ENCODE results near the gene RAPGEF2.

The RAPGEF2 gene

DNA sequence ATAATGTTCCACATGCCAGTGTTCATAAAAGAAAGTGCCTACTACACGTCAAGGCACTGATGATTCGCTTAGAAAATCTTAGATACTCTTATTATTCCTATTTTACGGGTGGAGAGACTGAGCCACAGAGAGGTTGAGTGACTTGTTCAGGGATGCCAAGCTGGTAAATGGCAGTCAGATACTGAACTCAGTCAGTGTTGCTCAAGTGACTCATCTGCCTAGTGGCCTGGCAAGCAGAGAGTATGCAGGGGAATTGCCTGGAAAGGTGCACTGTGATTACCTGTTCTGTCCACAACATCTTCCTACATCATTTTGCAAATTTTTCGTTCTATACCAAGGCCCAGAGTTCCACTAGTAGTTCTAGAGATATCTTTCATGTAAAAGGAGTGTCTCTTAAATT, 68.4 kb downstream of the RAPGEF2 start:
- Histone ChIP-seq H3K36me3 (ENCODE audit: control insufficient read depth in 2 of 2, insufficient read depth in 1 of 2, low read length in 2 of 2) (no peaks in the 10 kb centered on the region), H3K4me1 (ENCODE audit: control insufficient read depth, insufficient read depth, low read length) (peaks cover 5% of the 10 kb centered on the region; the same call in 1 of the 2 replicates), H3K9me3 (ENCODE audit: control insufficient read depth, insufficient read depth, low read depth, low read length) (no peaks in the 10 kb centered on the region), H3K27ac (ENCODE audit: extremely low read depth, low read depth, low read length) (no peak overlapping the region), H3K4me3 (ENCODE audit: low read depth, low read length) (no peak overlapping the region)
- POLR2A ChIA-PET = no interaction called here
- CTCF ChIA-PET = interaction anchor here (1.0 kb wide), 1 partner anchor 46 kb away, joined by 3 read pairs; no protein-coding TSS in a partner anchor
- TF ChIP-seq RBAK (tag by site-specific recombination; IDR thresholded peaks at IDR 0.05) (no peak), ZNF391 (tag by site-specific recombination; IDR thresholded peaks at IDR 0.05; ENCODE audit: borderline replicate concordance, low read depth) (no peak), ZNF132 (tag by site-specific recombination; IDR thresholded peaks at IDR 0.05; ENCODE audit: borderline replicate concordance) (no peak), ZSCAN16 (tag by site-specific recombination; IDR thresholded peaks at IDR 0.05) (no peak), ZBTB48 (tag by site-specific recombination; IDR thresholded peaks at IDR 0.05) (no peak), ZNF701 (tag by site-specific recombination; IDR thresholded peaks at IDR 0.05) (no peak), ZNF473 (tag by site-specific recombination; IDR thresholded peaks at IDR 0.05) (no peak), ZNF747 (tag by site-specific recombination; IDR thresholded peaks at IDR 0.05) (no peak), ZNF561 (tag by site-specific recombination; IDR thresholded peaks at IDR 0.05; ENCODE audit: borderline replicate concordance) (no peak), ZNF302 (tag by site-specific recombination; IDR thresholded peaks at IDR 0.05; ENCODE audit: low read depth) (no peak), OVOL3 (tag by site-specific recombination; IDR thresholded peaks at IDR 0.05) (no peak), SCRT1 (tag by site-specific recombination; IDR thresholded peaks at IDR 0.05; ENCODE audit: borderline replicate concordance) (no peak), ZNF138 (tag by site-specific recombination; IDR thresholded peaks at IDR 0.05; ENCODE audit: borderline replicate concordance) (no peak), ZNF133 (tag by site-specific recombination; IDR thresholded peaks at IDR 0.05) (no peak)
- TF ChIP-seq, protein P1, sequence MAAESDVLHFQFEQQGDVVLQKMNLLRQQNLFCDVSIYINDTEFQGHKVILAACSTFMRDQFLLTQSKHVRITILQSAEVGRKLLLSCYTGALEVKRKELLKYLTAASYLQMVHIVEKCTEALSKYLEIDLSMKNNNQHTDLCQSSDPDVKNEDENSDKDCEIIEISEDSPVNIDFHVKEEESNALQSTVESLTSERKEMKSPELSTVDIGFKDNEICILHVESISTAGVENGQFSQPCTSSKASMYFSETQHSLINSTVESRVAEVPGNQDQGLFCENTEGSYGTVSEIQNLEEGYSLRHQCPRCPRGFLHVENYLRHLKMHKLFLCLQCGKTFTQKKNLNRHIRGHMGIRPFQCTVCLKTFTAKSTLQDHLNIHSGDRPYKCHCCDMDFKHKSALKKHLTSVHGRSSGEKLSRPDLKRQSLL (tag by site-specific recombination; IDR thresholded peaks at IDR 0.05) = no peak
- TF ChIP-seq, protein P2, sequence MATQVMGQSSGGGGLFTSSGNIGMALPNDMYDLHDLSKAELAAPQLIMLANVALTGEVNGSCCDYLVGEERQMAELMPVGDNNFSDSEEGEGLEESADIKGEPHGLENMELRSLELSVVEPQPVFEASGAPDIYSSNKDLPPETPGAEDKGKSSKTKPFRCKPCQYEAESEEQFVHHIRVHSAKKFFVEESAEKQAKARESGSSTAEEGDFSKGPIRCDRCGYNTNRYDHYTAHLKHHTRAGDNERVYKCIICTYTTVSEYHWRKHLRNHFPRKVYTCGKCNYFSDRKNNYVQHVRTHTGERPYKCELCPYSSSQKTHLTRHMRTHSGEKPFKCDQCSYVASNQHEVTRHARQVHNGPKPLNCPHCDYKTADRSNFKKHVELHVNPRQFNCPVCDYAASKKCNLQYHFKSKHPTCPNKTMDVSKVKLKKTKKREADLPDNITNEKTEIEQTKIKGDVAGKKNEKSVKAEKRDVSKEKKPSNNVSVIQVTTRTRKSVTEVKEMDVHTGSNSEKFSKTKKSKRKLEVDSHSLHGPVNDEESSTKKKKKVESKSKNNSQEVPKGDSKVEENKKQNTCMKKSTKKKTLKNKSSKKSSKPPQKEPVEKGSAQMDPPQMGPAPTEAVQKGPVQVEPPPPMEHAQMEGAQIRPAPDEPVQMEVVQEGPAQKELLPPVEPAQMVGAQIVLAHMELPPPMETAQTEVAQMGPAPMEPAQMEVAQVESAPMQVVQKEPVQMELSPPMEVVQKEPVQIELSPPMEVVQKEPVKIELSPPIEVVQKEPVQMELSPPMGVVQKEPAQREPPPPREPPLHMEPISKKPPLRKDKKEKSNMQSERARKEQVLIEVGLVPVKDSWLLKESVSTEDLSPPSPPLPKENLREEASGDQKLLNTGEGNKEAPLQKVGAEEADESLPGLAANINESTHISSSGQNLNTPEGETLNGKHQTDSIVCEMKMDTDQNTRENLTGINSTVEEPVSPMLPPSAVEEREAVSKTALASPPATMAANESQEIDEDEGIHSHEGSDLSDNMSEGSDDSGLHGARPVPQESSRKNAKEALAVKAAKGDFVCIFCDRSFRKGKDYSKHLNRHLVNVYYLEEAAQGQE (tag by site-specific recombination; IDR thresholded peaks at IDR 0.05) = no peak

DNA sequence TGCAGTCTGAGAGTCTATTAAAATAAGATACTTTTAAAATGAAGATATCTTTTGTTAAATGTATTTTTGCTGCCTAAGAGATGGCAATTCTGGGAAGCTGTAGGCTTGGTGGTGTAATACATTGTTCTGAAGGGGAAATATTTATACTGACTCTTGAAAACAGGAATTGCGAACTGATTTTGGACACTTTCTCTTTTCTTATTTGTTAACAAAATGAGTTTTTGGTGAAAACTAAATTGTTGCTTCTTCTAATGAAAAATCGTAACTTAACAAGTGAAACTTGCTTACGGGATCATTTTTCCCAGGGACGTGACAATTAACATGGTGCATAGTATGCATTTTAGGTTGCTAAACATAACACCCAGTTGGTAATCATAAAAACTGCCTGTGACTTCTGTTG, 71.0 kb downstream of the RAPGEF2 start:
- Histone ChIP-seq H3K27ac (ENCODE audit: extremely low read depth, low read depth, low read length) (no peak overlapping the region), H3K9me3 (ENCODE audit: control insufficient read depth, insufficient read depth, low read depth, low read length) (no peaks in the 10 kb centered on the region), H3K4me3 (ENCODE audit: low read depth, low read length) (no peak overlapping the region), H3K36me3 (ENCODE audit: control insufficient read depth in 2 of 2, insufficient read depth in 1 of 2, low read length in 2 of 2) (no peaks in the 10 kb centered on the region), H3K4me1 (ENCODE audit: control insufficient read depth, insufficient read depth, low read length) (peaks cover 5% of the 10 kb centered on the region)
- ChIA-PET CTCF (no interaction called here), POLR2A (interaction anchor here (1.3 kb wide), 1 partner anchor 69 kb away, joined by 4 read pairs; no protein-coding TSS in a partner anchor)
- TF ChIP-seq ZBTB20 (tag by site-specific recombination; IDR thresholded peaks at IDR 0.05) (no peak), ZNF561 (tag by site-specific recombination; IDR thresholded peaks at IDR 0.05; ENCODE audit: borderline replicate concordance) (no peak), ZNF514 (tag by site-specific recombination; IDR thresholded peaks at IDR 0.05) (no peak), SCRT2 (tag by site-specific recombination; IDR thresholded peaks at IDR 0.05) (no peak), ZNF311 (tag by site-specific recombination; IDR thresholded peaks at IDR 0.05; ENCODE audit: borderline replicate concordance) (no peak), ZNF629 (tag by site-specific recombination; IDR thresholded peaks at IDR 0.05) (no peak), ZNF174 (tag by site-specific recombination; IDR thresholded peaks at IDR 0.05) (no peak), ZBTB7A (tag by site-specific recombination; IDR thresholded peaks at IDR 0.05; ENCODE audit: low read depth) (no peak), ZNF777 (tag by site-specific recombination; IDR thresholded peaks at IDR 0.05; ENCODE audit: borderline replicate concordance) (no peak)
- TF ChIP-seq, protein P3, sequence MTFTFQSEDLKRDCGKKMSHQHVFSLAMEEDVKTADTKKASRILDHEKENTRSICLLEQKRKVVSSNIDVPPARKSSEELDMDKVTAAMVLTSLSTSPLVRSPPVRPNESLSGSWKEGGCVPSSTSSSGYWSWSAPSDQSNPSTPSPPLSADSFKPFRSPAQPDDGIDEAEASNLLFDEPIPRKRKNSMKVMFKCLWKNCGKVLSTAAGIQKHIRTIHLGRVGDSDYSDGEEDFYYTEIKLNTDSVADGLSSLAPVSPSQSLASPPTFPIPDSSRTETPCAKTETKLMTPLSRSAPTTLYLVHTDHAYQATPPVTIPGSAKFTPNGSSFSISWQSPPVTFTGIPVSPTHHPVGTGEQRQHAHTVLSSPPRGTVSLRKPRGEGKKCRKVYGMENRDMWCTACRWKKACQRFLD (tag by site-specific recombination; IDR thresholded peaks at IDR 0.05) = no peak
- TF ChIP-seq, protein P4, sequence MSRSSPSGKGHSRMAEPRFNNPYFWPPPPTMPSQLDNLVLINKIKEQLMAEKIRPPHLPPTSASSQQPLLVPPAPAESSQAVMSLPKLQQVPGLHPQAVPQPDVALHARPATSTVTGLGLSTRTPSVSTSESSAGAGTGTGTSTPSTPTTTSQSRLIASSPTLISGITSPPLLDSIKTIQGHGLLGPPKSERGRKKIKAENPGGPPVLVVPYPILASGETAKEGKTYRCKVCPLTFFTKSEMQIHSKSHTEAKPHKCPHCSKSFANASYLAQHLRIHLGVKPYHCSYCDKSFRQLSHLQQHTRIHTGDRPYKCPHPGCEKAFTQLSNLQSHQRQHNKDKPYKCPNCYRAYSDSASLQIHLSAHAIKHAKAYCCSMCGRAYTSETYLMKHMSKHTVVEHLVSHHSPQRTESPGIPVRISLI (tag by site-specific recombination; IDR thresholded peaks at IDR 0.05) = no peak
- TF ChIP-seq, protein P5, sequence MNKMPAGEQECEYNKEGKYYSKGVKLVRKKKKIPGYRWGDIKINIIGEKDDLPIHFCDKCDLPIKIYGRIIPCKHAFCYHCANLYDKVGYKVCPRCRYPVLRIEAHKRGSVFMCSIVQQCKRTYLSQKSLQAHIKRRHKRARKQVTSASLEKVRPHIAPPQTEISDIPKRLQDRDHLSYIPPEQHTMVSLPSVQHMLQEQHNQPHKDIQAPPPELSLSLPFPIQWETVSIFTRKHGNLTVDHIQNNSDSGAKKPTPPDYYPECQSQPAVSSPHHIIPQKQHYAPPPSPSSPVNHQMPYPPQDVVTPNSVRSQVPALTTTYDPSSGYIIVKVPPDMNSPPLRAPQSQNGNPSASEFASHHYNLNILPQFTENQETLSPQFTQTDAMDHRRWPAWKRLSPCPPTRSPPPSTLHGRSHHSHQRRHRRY (tag by site-specific recombination; IDR thresholded peaks at IDR 0.05) = no peak
- TF ChIP-seq, protein P6, sequence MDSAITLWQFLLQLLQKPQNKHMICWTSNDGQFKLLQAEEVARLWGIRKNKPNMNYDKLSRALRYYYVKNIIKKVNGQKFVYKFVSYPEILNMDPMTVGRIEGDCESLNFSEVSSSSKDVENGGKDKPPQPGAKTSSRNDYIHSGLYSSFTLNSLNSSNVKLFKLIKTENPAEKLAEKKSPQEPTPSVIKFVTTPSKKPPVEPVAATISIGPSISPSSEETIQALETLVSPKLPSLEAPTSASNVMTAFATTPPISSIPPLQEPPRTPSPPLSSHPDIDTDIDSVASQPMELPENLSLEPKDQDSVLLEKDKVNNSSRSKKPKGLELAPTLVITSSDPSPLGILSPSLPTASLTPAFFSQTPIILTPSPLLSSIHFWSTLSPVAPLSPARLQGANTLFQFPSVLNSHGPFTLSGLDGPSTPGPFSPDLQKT (IDR thresholded peaks at IDR 0.05; ENCODE audit: borderline replicate concordance, low read depth, low read length) = no peak

Data from HEK293 (cell line).